ENCODE data around the gene PAK4.

PAK4 gene

GRCh38 chr19:39125199-39125553, 410 bp upstream of the PAK4 start:
- no peak for DNase-seq (ENCODE audit: low read depth)
- H3K4me3 ChIP-seq (ENCODE audit: low read depth, low read length): peak overlapping the region; percentile 85

DNA sequence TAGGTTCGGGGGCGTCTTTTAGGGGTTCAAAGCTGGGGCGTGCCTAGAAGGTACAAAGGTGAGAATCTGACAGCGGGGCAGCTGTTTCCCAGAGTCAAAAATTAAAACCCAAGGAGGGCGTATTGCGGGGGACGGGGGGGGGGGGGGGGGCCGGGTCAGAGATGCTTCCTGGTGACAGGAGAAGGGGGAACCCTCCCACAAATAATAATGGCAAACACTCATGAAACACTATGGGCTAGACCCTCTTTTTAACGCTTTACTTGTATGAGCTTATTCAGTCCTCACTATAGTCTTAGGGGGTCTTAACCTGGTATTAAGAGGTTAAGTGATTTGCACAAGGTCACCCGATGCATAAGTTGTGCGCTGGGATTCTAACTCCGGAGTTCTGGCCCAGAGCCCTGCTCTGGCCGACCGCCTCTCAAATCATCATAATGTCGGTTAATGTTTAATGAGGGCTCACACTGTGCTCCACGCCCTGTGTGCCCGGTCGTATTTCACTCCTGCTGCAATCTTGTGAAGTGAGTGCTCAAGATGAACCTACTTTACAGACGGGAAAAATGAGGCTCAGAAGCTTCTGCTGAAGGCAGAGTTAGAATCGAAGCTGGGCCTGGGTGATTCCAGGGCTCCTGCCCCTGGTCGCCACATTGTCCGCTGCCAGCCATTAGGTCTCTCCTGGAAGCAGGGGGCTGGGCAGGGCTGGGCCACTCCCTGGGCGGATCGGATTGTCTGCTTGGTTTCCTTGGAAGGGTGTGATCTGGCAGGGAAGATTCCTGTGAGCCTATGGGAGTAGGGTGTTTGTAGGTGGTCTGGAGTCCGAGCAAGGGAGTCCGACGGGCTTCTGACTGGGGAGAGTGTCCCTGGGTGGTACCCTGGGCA, 964 bp downstream of the PAK4 start:
- peak overlapping the region; percentile 85 for H3K4me3 ChIP-seq (ENCODE audit: low read depth, low read length)
- TF ChIP-seq, protein P1, sequence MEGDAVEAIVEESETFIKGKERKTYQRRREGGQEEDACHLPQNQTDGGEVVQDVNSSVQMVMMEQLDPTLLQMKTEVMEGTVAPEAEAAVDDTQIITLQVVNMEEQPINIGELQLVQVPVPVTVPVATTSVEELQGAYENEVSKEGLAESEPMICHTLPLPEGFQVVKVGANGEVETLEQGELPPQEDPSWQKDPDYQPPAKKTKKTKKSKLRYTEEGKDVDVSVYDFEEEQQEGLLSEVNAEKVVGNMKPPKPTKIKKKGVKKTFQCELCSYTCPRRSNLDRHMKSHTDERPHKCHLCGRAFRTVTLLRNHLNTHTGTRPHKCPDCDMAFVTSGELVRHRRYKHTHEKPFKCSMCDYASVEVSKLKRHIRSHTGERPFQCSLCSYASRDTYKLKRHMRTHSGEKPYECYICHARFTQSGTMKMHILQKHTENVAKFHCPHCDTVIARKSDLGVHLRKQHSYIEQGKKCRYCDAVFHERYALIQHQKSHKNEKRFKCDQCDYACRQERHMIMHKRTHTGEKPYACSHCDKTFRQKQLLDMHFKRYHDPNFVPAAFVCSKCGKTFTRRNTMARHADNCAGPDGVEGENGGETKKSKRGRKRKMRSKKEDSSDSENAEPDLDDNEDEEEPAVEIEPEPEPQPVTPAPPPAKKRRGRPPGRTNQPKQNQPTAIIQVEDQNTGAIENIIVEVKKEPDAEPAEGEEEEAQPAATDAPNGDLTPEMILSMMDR (IDR thresholded peaks at IDR 0.05; ENCODE audit: insufficient read depth, low read depth, low read length, missing control alignments): no peak
- no peak for DNase-seq (ENCODE audit: low read depth)

More at GRCh38 chr19:39125199-39125553, 410 bp upstream of the PAK4 start:
- TF ChIP-seq, protein P1 (IDR thresholded peaks at IDR 0.05; ENCODE audit: insufficient read depth, low read depth, low read length, missing control alignments): no peak

DNA sequence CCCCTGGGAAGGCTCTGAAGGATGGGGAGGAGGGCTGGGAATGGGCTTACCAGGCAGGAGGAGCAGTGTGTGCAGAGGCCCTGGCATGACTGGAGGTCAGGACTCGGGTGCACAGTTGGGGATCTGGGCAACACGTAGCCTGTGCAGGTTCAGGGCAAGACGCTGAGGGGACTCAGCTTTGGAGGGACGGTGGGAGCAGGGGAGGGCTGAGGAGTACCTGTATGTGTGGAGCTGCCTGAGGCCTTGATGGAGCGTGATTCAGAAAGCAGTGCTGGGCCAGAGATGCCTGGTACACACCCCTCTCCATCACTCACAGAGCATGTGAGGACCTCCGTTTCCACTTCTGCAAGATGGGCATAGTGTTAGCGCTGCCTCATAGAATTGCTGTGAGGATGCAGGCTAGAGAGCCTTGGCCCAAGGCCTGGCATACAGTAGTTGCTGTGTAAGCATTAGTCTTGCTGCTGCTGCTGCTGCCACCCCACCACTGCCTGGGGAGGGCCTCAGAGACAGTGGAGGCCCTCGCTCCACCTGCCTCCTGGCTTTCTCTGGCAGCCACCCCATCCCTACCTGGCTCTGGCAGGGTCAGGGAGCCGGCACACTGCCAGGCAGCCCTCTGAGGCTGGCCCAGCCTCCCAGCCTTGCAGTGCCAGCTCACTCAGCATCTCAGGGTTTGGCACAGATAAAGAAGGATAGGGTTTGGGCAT, 2.4 kb downstream of the PAK4 start:
- DNase-seq (ENCODE audit: low read depth): no peak
- TF ChIP-seq, protein P1 (IDR thresholded peaks at IDR 0.05; ENCODE audit: insufficient read depth, low read depth, low read length, missing control alignments): no peak
- H3K4me3 ChIP-seq (ENCODE audit: low read depth, low read length): no peak overlapping the region

GRCh38 chr19:39128516-39129079, 3.0 kb downstream of the PAK4 start:
- H3K4me3 ChIP-seq (ENCODE audit: low read depth, low read length): no peak overlapping the region
- TF ChIP-seq, protein P1 (IDR thresholded peaks at IDR 0.05; ENCODE audit: insufficient read depth, low read depth, low read length, missing control alignments): no peak
- no peak for DNase-seq (ENCODE audit: low read depth)

DNA sequence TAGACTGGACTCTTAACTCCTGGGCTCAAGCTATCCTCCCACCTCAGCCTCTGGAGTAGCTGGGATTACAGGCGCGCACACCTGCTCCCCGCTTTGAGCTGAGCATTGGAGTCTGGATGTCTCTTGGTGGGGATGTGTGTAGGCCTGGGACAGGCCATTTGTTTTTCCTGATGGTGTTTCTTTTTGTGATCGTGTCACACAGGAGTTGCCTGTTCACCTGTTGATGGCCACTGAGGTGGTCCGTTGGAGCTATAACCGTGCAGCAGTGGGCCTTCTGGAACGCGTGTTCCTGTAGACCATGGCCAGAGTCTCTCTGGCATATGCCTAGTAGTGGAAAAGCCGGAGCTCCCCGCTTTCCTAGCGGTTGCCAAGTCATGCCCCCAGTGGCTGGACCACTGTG, 3.5 kb downstream of the PAK4 start:
- H3K4me3 ChIP-seq (ENCODE audit: low read depth, low read length): no peak overlapping the region
- DNase-seq (ENCODE audit: low read depth): no peak
- TF ChIP-seq, protein P1 (IDR thresholded peaks at IDR 0.05; ENCODE audit: insufficient read depth, low read depth, low read length, missing control alignments): no peak

- H3K4me3 ChIP-seq (ENCODE audit: low read depth, low read length): no peak overlapping the region
- TF ChIP-seq, protein P1 (IDR thresholded peaks at IDR 0.05; ENCODE audit: insufficient read depth, low read depth, low read length, missing control alignments): no peak
- DNase-seq (ENCODE audit: low read depth): no peak
Observed at GRCh38 chr19:39130337-39131254, 5.0 kb downstream of the PAK4 start.

Data from GM12865 (cell line).